CMK (cell line): ENCODE data around the gene GULP1.

Source experiments
- DNase-seq: peaks from one replicate; pipeline ENCODE4 v3.0.0-alpha.2; 2010; ENCODE audit warnings: low read depth

GULP1 gene

GRCh38 chr2:188473306-188473705, 181.6 kb downstream of the GULP1 start:
- no peak for DNase-seq

- no peak for DNase-seq
Observed at GRCh38 chr2:188474316-188474715, 182.6 kb downstream of the GULP1 start.

GRCh38 chr2:188475945-188476344, 184.3 kb downstream of the GULP1 start:
- DNase-seq: no peak

GRCh38 chr2:188477564-188478103, 186.0 kb downstream of the GULP1 start:
- DNase-seq: no peak

GRCh38 chr2:188478724-188479123, 187.1 kb downstream of the GULP1 start:
- no peak for DNase-seq

GRCh38 chr2:188481474-188481873, 189.8 kb downstream of the GULP1 start:
- no peak for DNase-seq

- no peak for DNase-seq
Observed at GRCh38 chr2:188485496-188485895, 193.8 kb downstream of the GULP1 start.

- DNase-seq: no peak
Observed at GRCh38 chr2:188492751-188493150, 201.1 kb downstream of the GULP1 start.

- DNase-seq: no peak
Observed at GRCh38 chr2:188494906-188495305, 203.2 kb downstream of the GULP1 start.

GRCh38 chr2:188495969-188496431, 204.3 kb downstream of the GULP1 start:
- no peak for DNase-seq

- DNase-seq: no peak
Observed at GRCh38 chr2:188497726-188498125, 206.1 kb downstream of the GULP1 start.

GRCh38 chr2:188503975-188504374, 212.3 kb downstream of the GULP1 start:
- no peak for DNase-seq

GRCh38 chr2:188506843-188507242, 215.2 kb downstream of the GULP1 start:
- no peak for DNase-seq

- no peak for DNase-seq
Observed at GRCh38 chr2:188511346-188511745, 219.7 kb downstream of the GULP1 start.

- DNase-seq: no peak
Observed at GRCh38 chr2:188512456-188512855, 220.8 kb downstream of the GULP1 start.

GRCh38 chr2:188515918-188516317, 224.2 kb downstream of the GULP1 start:
- DNase-seq: no peak

- no peak for DNase-seq
Observed at GRCh38 chr2:188517549-188518215, 226.0 kb downstream of the GULP1 start.

GRCh38 chr2:188518381-188518780, 226.7 kb downstream of the GULP1 start:
- DNase-seq: no peak

GRCh38 chr2:188519136-188519535, 227.5 kb downstream of the GULP1 start:
- DNase-seq: no peak

- DNase-seq: no peak
Observed at GRCh38 chr2:188522517-188522916, 230.8 kb downstream of the GULP1 start.

GRCh38 chr2:188523919-188524318, 232.2 kb downstream of the GULP1 start:
- DNase-seq: no peak

- DNase-seq: peak; percentile 12
Observed at GRCh38 chr2:188524519-188525113, 232.9 kb downstream of the GULP1 start.

GRCh38 chr2:188526701-188527100, 235.0 kb downstream of the GULP1 start:
- no peak for DNase-seq

- no peak for DNase-seq
Observed at GRCh38 chr2:188527141-188527540, 235.5 kb downstream of the GULP1 start.
